ENCODE measurements around the gene NCR3LG1. TPM values are rescaled to one million over a fixed set of nuclear protein-coding genes. Genes with fewer than 3 reads are reported as not detected.
A peak's percentile ranks its signal among the peaks of the same experiment; 100 is the strongest.

NCR3LG1 gene
- total and polyA plus RNA-seq, 2 experiments from 2014 or later: 0.83 to 1.3 TPM

DNA sequence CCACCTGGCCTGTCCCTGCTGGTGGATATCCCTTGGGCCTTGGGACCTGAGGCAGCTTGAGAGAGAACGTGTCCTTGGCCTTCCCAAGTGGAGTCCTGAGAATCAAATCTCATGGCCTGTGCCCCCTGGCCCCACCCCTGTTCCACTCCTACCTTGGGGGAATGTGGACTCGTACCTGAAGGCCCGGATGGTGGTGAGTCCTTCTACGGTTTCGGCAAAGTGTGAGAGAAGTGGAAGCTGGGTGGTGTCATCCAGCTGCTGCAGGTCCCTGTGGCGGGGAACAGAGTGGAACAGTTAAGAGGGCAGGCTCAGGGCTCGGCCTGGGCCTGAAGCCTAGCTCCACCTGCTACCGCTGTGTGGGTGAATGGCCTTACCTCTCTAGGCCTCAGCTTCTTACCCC lies 50.9 kb downstream of the NCR3LG1 start:
- H3K79me2 ChIP-seq (ENCODE audit: insufficient read depth): no peaks in the 10 kb centered on the region
- no peaks in the 10 kb centered on the region for H3K4me1 ChIP-seq (ENCODE audit: insufficient read depth)
- H3F3A ChIP-seq (ENCODE audit: insufficient read depth): no peaks in the 10 kb centered on the region
- no peak overlapping the region for H3K27ac ChIP-seq
- no peaks in the 10 kb centered on the region for H3K9me2 ChIP-seq (ENCODE audit: insufficient read depth)
- H4K20me1 ChIP-seq (ENCODE audit: insufficient read depth): no peaks in the 10 kb centered on the region
- no peak overlapping the region for H3K9ac ChIP-seq
- DNase-seq: no peak
- H3K4me2 ChIP-seq (ENCODE audit: unreplicated experiment): no peak overlapping the region
- 74 to 83% methylated on average over 8 of the region's 8 CpGs for WGBS, 2 experiments (ENCODE audit: low coverage in 1 of 2, low lambda C conversion rate in 2 of 2, missing lambda C conversion rate in 2 of 2)
- TF ChIP-seq EZH2phosphoT487 (IDR thresholded peaks at IDR 0.05; ENCODE audit: insufficient read depth, low read depth): no peak
- TF ChIP-seq EZH2 (IDR thresholded peaks at IDR 0.05; ENCODE audit: insufficient read depth, poor library complexity, severe bottlenecking): no peak
- no peaks in the 10 kb centered on the region for H3K27me3 ChIP-seq (replicated peaks; ENCODE audit: insufficient read depth)
- H3K9me3 ChIP-seq (ENCODE audit: low read depth): no peaks in the 10 kb centered on the region
- no peak overlapping the region for H3K4me3 ChIP-seq
- H3K36me3 ChIP-seq (ENCODE audit: low read depth): no peaks in the 10 kb centered on the region
- in situ Hi-C loops (cut with MboI): no loop called here
- no peak overlapping the region for H2AFZ ChIP-seq

DNA sequence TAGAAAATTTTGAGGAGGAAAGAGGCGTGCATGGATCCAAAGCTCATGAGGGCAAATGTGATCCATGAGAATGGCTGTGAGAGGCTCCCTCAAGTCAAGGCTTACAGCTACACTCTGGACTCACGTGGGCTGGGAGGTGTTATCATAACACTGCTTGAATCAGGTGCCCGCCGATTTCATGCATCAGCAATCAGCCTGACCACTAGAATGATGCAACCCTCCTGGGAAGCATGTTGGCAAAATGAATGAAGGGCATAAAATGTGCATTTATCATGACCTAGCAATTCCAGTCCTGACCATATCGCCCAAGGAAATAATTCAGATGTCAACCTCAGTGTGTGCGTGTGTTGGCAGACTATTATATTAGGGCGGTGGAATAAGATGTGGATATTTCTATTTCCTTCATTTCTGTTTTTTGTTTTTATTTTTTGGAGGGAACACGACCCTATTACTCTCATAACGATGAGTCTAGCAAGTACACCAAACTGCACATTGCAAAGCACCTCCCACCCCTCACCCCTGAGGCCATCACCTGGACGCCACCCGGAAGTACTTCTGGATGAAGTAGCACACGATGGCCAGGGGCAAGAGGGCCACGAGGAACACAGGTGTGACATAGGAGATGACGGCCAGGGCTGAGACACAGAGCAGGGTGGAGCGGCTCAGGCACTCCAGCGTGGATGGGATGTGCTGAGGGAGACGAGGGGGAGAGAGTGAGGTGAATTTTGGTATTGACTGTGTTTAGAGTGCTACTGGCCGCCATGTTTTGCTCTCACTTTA lies 52.6 kb downstream of the NCR3LG1 start:
- no peaks in the 10 kb centered on the region for H3K9me3 ChIP-seq (ENCODE audit: low read depth)
- H3K9ac ChIP-seq: no peak overlapping the region
- WGBS, 2 experiments (ENCODE audit: low coverage in 1 of 2, low lambda C conversion rate in 2 of 2, missing lambda C conversion rate in 2 of 2): 71 to 73% methylated on average over 18 of the region's 18 CpGs
- H3K27ac ChIP-seq: no peak overlapping the region
- no peak overlapping the region for H3K4me2 ChIP-seq (ENCODE audit: unreplicated experiment)
- in situ Hi-C loops (cut with MboI): no loop called here
- peak; percentile 25 for DNase-seq
- H2AFZ ChIP-seq: no peak overlapping the region
- H3K4me1 ChIP-seq (ENCODE audit: insufficient read depth): no peaks in the 10 kb centered on the region
- no peaks in the 10 kb centered on the region for H3F3A ChIP-seq (ENCODE audit: insufficient read depth)
- no peaks in the 10 kb centered on the region for H3K36me3 ChIP-seq (ENCODE audit: low read depth)
- TF ChIP-seq EZH2phosphoT487 (IDR thresholded peaks at IDR 0.05; ENCODE audit: insufficient read depth, low read depth): no peak
- TF ChIP-seq EZH2 (IDR thresholded peaks at IDR 0.05; ENCODE audit: insufficient read depth, poor library complexity, severe bottlenecking): no peak
- no peaks in the 10 kb centered on the region for H3K27me3 ChIP-seq (replicated peaks; ENCODE audit: insufficient read depth)
- H3K79me2 ChIP-seq (ENCODE audit: insufficient read depth): no peaks in the 10 kb centered on the region
- no peaks in the 10 kb centered on the region for H3K9me2 ChIP-seq (ENCODE audit: insufficient read depth)
- no peaks in the 10 kb centered on the region for H4K20me1 ChIP-seq (ENCODE audit: insufficient read depth)
- H3K4me3 ChIP-seq: no peak overlapping the region

DNA sequence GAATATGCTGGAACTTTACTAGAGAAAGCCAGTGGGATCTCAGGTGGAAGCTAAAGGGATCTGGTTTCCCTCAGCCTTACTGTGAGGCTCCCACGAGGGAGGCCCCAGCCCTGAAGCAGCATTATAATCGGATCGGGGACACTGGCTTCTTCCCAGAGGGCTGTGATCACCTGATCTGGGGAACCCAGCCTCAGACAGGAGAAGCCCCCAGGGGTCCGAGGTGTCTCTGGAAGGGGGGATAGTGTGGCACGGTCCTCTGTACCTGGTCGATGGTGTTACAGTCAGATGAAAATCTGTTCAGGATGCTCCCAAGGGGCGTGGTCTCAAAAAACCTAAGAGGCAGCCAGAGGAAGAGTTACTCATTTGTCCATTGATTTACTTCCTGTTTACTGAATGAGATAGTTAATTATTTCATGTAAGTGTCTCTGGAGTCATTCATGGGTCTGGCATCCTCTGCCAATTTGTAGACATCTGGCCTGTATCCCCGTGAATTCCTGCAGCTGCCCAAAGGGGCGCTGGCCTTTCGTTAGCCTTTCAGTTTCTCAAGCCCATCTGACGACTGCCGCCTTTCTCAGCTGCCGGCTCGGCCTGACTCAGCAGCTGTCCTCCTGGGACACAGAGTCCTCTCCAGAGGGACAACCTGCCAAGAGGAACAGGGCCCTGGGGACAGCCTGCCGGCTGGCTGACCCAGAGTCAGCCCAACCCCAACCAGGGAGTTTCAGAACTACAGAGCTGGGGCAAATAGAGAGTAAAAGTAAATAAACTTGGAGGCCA lies 53.8 kb downstream of the NCR3LG1 start:
- Histone ChIP-seq H2AFZ (peak overlapping the region; percentile 42), H3K4me3 (no peak overlapping the region), H3K4me2 (ENCODE audit: unreplicated experiment) (peak overlapping the region; percentile 68), H3K27me3 (replicated peaks; ENCODE audit: insufficient read depth) (no peaks in the 10 kb centered on the region), H3K27ac (no peak overlapping the region), H3K4me1 (ENCODE audit: insufficient read depth) (no peaks in the 10 kb centered on the region), H3K79me2 (ENCODE audit: insufficient read depth) (no peaks in the 10 kb centered on the region), H4K20me1 (ENCODE audit: insufficient read depth) (no peaks in the 10 kb centered on the region), H3K9me2 (ENCODE audit: insufficient read depth) (no peaks in the 10 kb centered on the region), H3K9me3 (ENCODE audit: low read depth) (no peaks in the 10 kb centered on the region), H3K36me3 (ENCODE audit: low read depth) (no peaks in the 10 kb centered on the region), H3F3A (ENCODE audit: insufficient read depth) (no peaks in the 10 kb centered on the region), H3K9ac (no peak overlapping the region)
- TF ChIP-seq EZH2 (IDR thresholded peaks at IDR 0.05; ENCODE audit: insufficient read depth, poor library complexity, severe bottlenecking) (no peak), EZH2phosphoT487 (IDR thresholded peaks at IDR 0.05; ENCODE audit: insufficient read depth, low read depth) (no peak)
- DNase-seq: peak; percentile 69
- WGBS, 2 experiments (ENCODE audit: low coverage in 1 of 2, low lambda C conversion rate in 2 of 2, missing lambda C conversion rate in 2 of 2): 26 to 29% methylated on average over 15 of the region's 15 CpGs
- in situ Hi-C loops (cut with MboI): no loop called here

DNA sequence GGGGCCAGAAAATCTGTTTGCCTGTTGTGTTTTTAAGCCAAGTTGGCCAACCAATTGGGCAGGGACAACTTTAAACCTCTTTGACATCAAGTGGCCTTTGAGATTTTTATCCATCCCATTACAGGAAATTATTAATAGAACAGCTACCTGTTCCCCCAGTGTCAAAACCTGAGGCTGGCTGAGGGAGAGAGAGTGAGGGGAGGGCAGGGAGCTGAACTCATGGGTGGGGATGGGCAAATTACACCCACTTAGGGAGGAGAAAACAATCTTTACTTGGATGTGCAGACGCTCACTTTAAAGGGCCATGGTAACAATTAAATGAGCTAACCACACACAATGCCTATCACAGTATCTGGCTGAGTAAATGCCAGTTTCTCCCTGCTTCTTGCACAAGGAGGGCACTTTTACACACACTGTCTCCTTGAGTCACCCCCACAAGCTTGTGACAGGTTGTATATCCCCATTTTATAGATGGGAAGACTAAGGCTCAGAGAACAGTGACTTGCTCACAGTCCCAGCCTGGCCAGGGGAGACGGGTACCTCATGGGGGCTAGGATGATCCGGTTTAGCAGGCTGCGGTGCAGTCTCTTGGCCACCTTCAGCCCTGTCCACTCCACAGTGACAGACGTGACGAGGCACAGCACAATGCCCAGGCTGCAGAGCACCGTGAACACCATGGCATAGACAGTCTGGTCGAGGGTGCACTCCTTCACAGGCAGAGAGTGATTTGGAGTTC lies 54.6 kb downstream of the NCR3LG1 start:
- Histone ChIP-seq H3K27ac (no peak overlapping the region), H3K4me1 (ENCODE audit: insufficient read depth) (no peaks in the 10 kb centered on the region), H3F3A (ENCODE audit: insufficient read depth) (no peaks in the 10 kb centered on the region), H3K4me2 (ENCODE audit: unreplicated experiment) (peak overlapping the region; percentile 68), H4K20me1 (ENCODE audit: insufficient read depth) (no peaks in the 10 kb centered on the region), H3K9me3 (ENCODE audit: low read depth) (no peaks in the 10 kb centered on the region), H2AFZ (peak overlapping the region; percentile 42), H3K36me3 (ENCODE audit: low read depth) (no peaks in the 10 kb centered on the region), H3K9ac (no peak overlapping the region), H3K79me2 (ENCODE audit: insufficient read depth) (no peaks in the 10 kb centered on the region), H3K9me2 (ENCODE audit: insufficient read depth) (no peaks in the 10 kb centered on the region), H3K4me3 (no peak overlapping the region), H3K27me3 (replicated peaks; ENCODE audit: insufficient read depth) (no peaks in the 10 kb centered on the region)
- TF ChIP-seq EZH2phosphoT487 (IDR thresholded peaks at IDR 0.05; ENCODE audit: insufficient read depth, low read depth) (no peak), EZH2 (IDR thresholded peaks at IDR 0.05; ENCODE audit: insufficient read depth, poor library complexity, severe bottlenecking) (no peak)
- 73 to 77% methylated on average over 8 of the region's 8 CpGs for WGBS, 2 experiments (ENCODE audit: low coverage in 1 of 2, low lambda C conversion rate in 2 of 2, missing lambda C conversion rate in 2 of 2)
- no peak for DNase-seq
- in situ Hi-C loops (cut with MboI): no loop called here

All from GM23248 (cell line).